Upper lobe of left lung (tissue), 6 donors: ENCODE data around the gene LEUTX. TPM values are rescaled to one million over a fixed set of nuclear protein-coding genes. Genes with fewer than 3 reads are reported as not detected.

Experiments used
- ATAC-seq, 2 donors: fragments of 200-7000 bp; cut with Tn5 transposase; one replicate each; pipeline ENCODE4 v1.9.1; 2022; ENCODE audit warnings: mild to moderate bottlenecking in 2 of 2, moderate library complexity in 2 of 2; ENCODE audit not compliant: low FRiP score in 2 of 2
- DNase-seq, 2 donors: peaks; one replicate each; pipeline ENCODE4 v3.0.0-alpha.2; 2019 to 2020
- H3K27ac ChIP-seq, 4 donors: fragments of 200-600 bp; sonication (generic); one replicate each; pipeline ENCODE4 v1.5.1; 2016 to 2019
- H3K27me3 ChIP-seq, 4 donors: fragments of 200-600 bp; sonication (generic); one replicate each; pipeline ENCODE4 v1.5.1; 2017 to 2019
- H3K36me3 ChIP-seq, 4 donors: fragments of 200-600 bp; sonication (generic); one replicate each; pipeline ENCODE4 v1.5.1; 2016 to 2019
- H3K4me1 ChIP-seq, 4 donors: fragments of 200-600 bp; sonication (generic); one replicate each; pipeline ENCODE4 v1.5.1; 2018 to 2019
- H3K4me3 ChIP-seq, 4 donors: fragments of 200-600 bp; sonication (generic); one replicate each; pipeline ENCODE4 v1.5.1; 2017 to 2019; ENCODE audit warnings: mild to moderate bottlenecking in 2 of 4, moderate library complexity in 1 of 4
- H3K9me3 ChIP-seq, 4 donors: fragments of 200-600 bp; sonication (generic); one replicate each; pipeline ENCODE4 v1.5.1; 2018 to 2019
- EP300 ChIP-seq, 4 donors: sonication (generic); formaldehyde crosslinking; IDR thresholded peaks; one replicate each; pipeline ENCODE4 v1.5.1; 2017; ENCODE audit warnings: antibody characterized with exemption in 4 of 4, control low read depth in 2 of 4
- POLR2A ChIP-seq, 4 donors: fragments of 450-650 bp; IDR thresholded peaks; one replicate each; pipeline ENCODE4 v1.5.1; 2016 to 2017; ENCODE audit warnings: antibody characterized with exemption in 4 of 4, mild to moderate bottlenecking in 2 of 4
- POLR2AphosphoS5 ChIP-seq, 2 donors: sonication (generic); formaldehyde crosslinking; IDR thresholded peaks; one replicate each; pipeline ENCODE4 v1.5.1; 2017; ENCODE audit warnings: antibody characterized with exemption in 2 of 2
- WGBS, 2 donors: methylation state at CpG; one replicate each; pipeline ENCODE4 v1.1.5; 2017 to 2018; 5-methylcytosine and 5-hydroxymethylcytosine counted together
- total RNA-seq, 6 donors: library from RNA; depleted of rRNA in 4 of 6; stranded (reverse); fragments of >200 nt in 4 of 6; gene quantifications; one replicate each; pipeline versions ENCODE4 v1.1.0 to v1.2.1, GENCODE V29; 2016 to 2021
- TF ChIP-seq, protein P1 (sequence below), 6 experiments: fragments of 450-650 bp in 4 of 6; fragments of 200-600 bp in 2 of 6; sonication (generic) in 2 of 6; IDR thresholded peaks; one replicate each; pipeline ENCODE4 v1.5.1; 2016 to 2019; ENCODE audit warnings: antibody characterized with exemption in 6 of 6
- donor health status: DM: no; HTN: no; CAD: no; lungs with moderate emphysema.
- donor health status: DM: no; HTN: yes; CAD: no; lungs with severe emphysema.

Gene LEUTX
- total RNA-seq, 6 donors from 2014 or later = not detected

- ATAC-seq (no peak), DNase-seq (no peak)
- Histone ChIP-seq H3K27ac (no peak overlapping the region), H3K4me1 (no peaks in the 10 kb centered on the region), H3K4me3 (no peak overlapping the region), H3K9me3 (no peaks in the 10 kb centered on the region), H3K27me3 (no peaks in the 10 kb centered on the region), H3K36me3 (peaks cover 0 to 8% (median 0%) of the 10 kb centered on the region in 4 donors)
- no peak for TF ChIP-seq POLR2AphosphoS5 (IDR thresholded peaks at IDR 0.05)
- TF ChIP-seq, protein P1, sequence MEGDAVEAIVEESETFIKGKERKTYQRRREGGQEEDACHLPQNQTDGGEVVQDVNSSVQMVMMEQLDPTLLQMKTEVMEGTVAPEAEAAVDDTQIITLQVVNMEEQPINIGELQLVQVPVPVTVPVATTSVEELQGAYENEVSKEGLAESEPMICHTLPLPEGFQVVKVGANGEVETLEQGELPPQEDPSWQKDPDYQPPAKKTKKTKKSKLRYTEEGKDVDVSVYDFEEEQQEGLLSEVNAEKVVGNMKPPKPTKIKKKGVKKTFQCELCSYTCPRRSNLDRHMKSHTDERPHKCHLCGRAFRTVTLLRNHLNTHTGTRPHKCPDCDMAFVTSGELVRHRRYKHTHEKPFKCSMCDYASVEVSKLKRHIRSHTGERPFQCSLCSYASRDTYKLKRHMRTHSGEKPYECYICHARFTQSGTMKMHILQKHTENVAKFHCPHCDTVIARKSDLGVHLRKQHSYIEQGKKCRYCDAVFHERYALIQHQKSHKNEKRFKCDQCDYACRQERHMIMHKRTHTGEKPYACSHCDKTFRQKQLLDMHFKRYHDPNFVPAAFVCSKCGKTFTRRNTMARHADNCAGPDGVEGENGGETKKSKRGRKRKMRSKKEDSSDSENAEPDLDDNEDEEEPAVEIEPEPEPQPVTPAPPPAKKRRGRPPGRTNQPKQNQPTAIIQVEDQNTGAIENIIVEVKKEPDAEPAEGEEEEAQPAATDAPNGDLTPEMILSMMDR (IDR thresholded peaks at IDR 0.05) = no peak
- TF ChIP-seq POLR2A (IDR thresholded peaks at IDR 0.05) = no peak
- TF ChIP-seq EP300 (IDR thresholded peaks at IDR 0.05) = no peak
- 87 to 88% methylated on average over 5 of the region's 5 CpGs for WGBS, 2 donors
Observed at GRCh38 chr19:39816287-39817048, 37.8 kb downstream of the LEUTX start.

DNA sequence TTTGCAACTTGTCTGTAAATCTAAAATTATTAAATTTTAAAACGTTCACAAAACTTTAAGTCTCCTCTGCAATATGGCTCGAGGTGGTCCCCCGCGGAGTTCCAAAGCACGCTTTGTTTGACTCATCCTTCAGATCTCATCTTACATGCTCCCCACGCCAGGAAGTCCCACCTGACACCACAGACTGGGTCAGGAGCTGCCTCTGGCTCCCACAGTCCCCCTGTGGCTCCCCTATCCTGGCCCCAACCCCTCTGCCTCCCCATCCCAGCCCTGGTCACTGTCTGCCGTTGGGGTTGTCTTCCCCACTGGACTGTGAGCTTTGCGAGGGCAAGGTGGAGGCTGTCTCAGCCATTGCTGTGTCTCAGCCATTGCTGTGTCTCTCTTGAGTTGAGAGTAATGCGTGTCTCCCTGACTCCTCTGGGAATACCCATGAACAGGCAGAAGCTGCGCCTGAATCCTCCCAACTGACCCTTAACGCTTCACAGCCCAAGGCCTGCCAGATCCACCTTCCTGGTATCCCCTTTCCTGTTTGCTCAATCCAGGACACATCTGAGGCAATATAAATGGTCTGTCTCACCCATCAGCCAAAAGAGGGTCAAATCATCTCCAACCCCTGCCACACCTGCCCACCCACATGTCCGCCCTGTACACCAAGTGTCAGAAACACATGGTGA, 39.4 kb downstream of the LEUTX start:
- H3K4me3 ChIP-seq = no peak overlapping the region
- 89 to 91% methylated on average over 12 of the region's 12 CpGs for WGBS, 2 donors
- H3K27ac ChIP-seq = no peak overlapping the region
- H3K27me3 ChIP-seq = no peaks in the 10 kb centered on the region
- no peaks in the 10 kb centered on the region for H3K9me3 ChIP-seq
- peaks cover 0 to 8% (median 0%) of the 10 kb centered on the region in 4 donors for H3K36me3 ChIP-seq
- TF ChIP-seq POLR2A (IDR thresholded peaks at IDR 0.05) = no peak
- no peak for TF ChIP-seq EP300 (IDR thresholded peaks at IDR 0.05)
- TF ChIP-seq, protein P1 (IDR thresholded peaks at IDR 0.05) = no peak
- no peak for TF ChIP-seq POLR2AphosphoS5 (IDR thresholded peaks at IDR 0.05)
- ATAC-seq (no peak), DNase-seq (no peak)
- peaks cover 0 to 4% (median 0%) of the 10 kb centered on the region in 4 donors for H3K4me1 ChIP-seq

GRCh38 chr19:39818626-39819097, 40.0 kb downstream of the LEUTX start:
- no peaks in the 10 kb centered on the region for H3K9me3 ChIP-seq
- peaks cover 0 to 8% (median 0%) of the 10 kb centered on the region in 4 donors for H3K36me3 ChIP-seq
- ATAC-seq (no peak), DNase-seq (no peak)
- H3K27me3 ChIP-seq = no peaks in the 10 kb centered on the region
- 79 to 86% methylated on average over 4 of the region's 4 CpGs for WGBS, 2 donors
- no peak overlapping the region for H3K27ac ChIP-seq
- H3K4me1 ChIP-seq = peaks cover 3 to 10% (median 3%) of the 10 kb centered on the region in 4 donors
- H3K4me3 ChIP-seq = no peak overlapping the region
- TF ChIP-seq POLR2A (IDR thresholded peaks at IDR 0.05) = no peak
- no peak for TF ChIP-seq EP300 (IDR thresholded peaks at IDR 0.05)
- TF ChIP-seq, protein P1 (IDR thresholded peaks at IDR 0.05) = no peak
- TF ChIP-seq POLR2AphosphoS5 (IDR thresholded peaks at IDR 0.05) = no peak

DNA sequence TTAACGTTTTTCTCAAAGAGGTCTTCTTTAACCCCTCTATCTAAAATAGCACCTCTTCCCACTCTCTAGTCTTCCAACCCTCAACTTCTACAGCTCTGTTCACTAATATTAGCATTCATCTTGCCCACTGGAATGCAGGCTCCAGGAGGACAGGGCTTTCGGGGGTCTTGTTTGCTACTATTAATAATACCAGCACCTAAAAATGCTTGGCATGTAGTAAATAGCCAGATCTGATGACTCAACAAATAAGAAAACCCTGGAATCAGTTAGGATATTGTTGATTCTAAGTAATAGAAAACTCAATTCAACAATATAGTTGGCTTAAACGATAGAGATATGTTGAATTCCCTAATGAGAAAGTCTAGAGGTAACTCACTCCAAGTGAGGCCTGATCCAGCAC, 41.1 kb downstream of the LEUTX start:
- no peak overlapping the region for H3K27ac ChIP-seq
- no peak for ATAC-seq
- no peaks in the 10 kb centered on the region for H3K27me3 ChIP-seq
- whole genome bisulfite sequencing, 2 donors = 88 to 90% methylated on average over 3 of the region's 3 CpGs
- peaks cover 0 to 8% (median 0%) of the 10 kb centered on the region in 4 donors for H3K36me3 ChIP-seq
- peaks cover 6 to 18% (median 7%) of the 10 kb centered on the region in 4 donors for H3K4me1 ChIP-seq
- no peak for DNase-seq
- TF ChIP-seq, protein P1 (IDR thresholded peaks at IDR 0.05) = no peak
- TF ChIP-seq EP300 (IDR thresholded peaks at IDR 0.05) (no peak), POLR2AphosphoS5 (IDR thresholded peaks at IDR 0.05) (no peak)
- H3K4me3 ChIP-seq = no peak overlapping the region
- H3K9me3 ChIP-seq = no peaks in the 10 kb centered on the region
